Prostate gland (tissue), 2 donors: Measurements from ENCODE around the gene FLT4.

Source experiments
- POLR2A ChIP-seq: fragments of 450-650 bp; IDR thresholded peaks from one replicate; pipeline ENCODE4 v1.6.1; 2016; ENCODE audit warnings: antibody characterized with exemption, mild to moderate bottlenecking
- TF ChIP-seq, protein P1 (sequence below), 4 experiments: fragments of 200-600 bp in 2 of 4; fragments of 450-650 bp in 2 of 4; sonication (generic) in 2 of 4; IDR thresholded peaks; 1 replicate in 3 of 4; 2 replicates in 1 of 4; pipeline ENCODE4 v1.5.1; 2016 to 2019; ENCODE audit warnings: antibody characterized with exemption in 4 of 4, mild to moderate bottlenecking in 2 of 4, moderate library complexity in 2 of 4

DNA sequence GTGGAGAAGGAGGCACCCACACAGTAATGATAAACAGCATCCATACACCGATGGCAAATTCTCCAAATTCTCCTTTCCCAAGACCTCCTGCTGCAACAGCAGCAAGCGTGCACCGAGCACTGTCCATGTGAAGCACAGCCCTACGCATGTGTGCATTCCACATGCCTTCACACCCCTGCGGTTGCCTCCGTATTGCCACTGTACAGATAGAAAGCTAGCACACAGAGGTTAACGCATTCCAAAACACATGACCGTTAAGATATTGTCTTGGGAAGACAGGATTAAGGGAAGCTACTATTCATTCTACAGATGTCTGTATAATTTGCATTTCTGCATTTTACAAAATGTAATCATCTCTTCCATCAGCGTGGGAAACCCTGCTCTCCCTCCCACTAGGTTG is 6.6 kb downstream of the FLT4 start:
- TF ChIP-seq, protein P1, sequence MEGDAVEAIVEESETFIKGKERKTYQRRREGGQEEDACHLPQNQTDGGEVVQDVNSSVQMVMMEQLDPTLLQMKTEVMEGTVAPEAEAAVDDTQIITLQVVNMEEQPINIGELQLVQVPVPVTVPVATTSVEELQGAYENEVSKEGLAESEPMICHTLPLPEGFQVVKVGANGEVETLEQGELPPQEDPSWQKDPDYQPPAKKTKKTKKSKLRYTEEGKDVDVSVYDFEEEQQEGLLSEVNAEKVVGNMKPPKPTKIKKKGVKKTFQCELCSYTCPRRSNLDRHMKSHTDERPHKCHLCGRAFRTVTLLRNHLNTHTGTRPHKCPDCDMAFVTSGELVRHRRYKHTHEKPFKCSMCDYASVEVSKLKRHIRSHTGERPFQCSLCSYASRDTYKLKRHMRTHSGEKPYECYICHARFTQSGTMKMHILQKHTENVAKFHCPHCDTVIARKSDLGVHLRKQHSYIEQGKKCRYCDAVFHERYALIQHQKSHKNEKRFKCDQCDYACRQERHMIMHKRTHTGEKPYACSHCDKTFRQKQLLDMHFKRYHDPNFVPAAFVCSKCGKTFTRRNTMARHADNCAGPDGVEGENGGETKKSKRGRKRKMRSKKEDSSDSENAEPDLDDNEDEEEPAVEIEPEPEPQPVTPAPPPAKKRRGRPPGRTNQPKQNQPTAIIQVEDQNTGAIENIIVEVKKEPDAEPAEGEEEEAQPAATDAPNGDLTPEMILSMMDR (IDR thresholded peaks at IDR 0.05), result no peak
- no peak for TF ChIP-seq POLR2A
